Measurements from ENCODE around the gene C17orf100.

C17orf100 gene

Small RNAs within 50 kb of the gene (small RNA-seq; reads per million reads assigned to genes)
- 1.1 reads per million for gene MIR4520-1 (ENCODE audit: insufficient read depth)

Data from mesendoderm (in vitro differentiated cells).